ENCODE results near the gene FBXW8. TPM values are rescaled to one million over a fixed set of nuclear protein-coding genes. Genes with fewer than 3 reads are reported as not detected.

Gene FBXW8
- total and polyA plus RNA-seq, 2 experiments from 2014 or later, result 17.0 to 20.6 TPM

DNA sequence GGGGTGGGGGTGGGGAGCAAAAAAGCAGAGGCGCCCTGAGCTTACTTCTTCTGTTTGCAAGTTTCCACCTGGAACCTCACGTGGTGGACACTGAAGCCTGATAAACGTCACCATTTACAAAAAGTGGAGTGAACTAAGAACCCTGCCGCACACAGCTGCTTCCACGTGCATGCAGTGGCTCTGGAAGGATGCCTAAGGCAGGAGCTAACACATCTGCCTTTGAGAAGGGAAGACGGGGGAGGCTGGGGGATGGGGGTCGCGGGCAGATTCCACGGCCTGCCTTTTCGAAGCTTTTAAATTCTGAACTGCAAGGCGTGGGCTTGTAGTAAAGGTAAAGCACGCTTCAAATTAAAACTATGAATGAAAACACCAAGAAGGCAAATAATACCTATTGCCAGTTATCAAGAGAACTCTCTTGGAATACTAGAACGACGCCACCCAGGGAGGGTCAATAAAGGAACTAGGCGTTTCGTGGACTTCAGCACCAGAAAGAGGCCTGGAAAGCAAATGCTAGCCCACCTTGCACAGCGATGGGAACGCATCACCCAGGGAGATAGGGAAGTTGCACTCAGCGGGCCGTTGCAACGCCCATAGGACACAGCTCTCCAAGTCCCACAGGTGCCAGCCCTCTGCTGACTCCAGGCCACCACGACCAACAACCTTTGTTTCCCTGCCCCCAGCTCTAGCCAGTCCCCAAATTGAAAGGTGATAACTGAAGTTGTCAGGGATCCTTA is 126.7 kb downstream of the FBXW8 start:
- no peak overlapping the region for H3K4me3 ChIP-seq
- no peaks in the 10 kb centered on the region for H3K79me2 ChIP-seq
- TF ChIP-seq, protein P1, sequence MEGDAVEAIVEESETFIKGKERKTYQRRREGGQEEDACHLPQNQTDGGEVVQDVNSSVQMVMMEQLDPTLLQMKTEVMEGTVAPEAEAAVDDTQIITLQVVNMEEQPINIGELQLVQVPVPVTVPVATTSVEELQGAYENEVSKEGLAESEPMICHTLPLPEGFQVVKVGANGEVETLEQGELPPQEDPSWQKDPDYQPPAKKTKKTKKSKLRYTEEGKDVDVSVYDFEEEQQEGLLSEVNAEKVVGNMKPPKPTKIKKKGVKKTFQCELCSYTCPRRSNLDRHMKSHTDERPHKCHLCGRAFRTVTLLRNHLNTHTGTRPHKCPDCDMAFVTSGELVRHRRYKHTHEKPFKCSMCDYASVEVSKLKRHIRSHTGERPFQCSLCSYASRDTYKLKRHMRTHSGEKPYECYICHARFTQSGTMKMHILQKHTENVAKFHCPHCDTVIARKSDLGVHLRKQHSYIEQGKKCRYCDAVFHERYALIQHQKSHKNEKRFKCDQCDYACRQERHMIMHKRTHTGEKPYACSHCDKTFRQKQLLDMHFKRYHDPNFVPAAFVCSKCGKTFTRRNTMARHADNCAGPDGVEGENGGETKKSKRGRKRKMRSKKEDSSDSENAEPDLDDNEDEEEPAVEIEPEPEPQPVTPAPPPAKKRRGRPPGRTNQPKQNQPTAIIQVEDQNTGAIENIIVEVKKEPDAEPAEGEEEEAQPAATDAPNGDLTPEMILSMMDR (IDR thresholded peaks at IDR 0.05; ENCODE audit: poor library complexity), result no peak
- no peak for TF ChIP-seq EZH2 (IDR thresholded peaks at IDR 0.05; ENCODE audit: borderline replicate concordance)
- no peak for TF ChIP-seq EZH2phosphoT487 (IDR thresholded peaks at IDR 0.05; ENCODE audit: low read depth, severe bottlenecking, unreplicated experiment)
- no peak overlapping the region for H2AFZ ChIP-seq
- no peaks in the 10 kb centered on the region for H3K27me3 ChIP-seq
- no peaks in the 10 kb centered on the region for H3K36me3 ChIP-seq (replicated peaks; ENCODE audit: insufficient read depth, low read depth)
- H4K20me1 ChIP-seq (ENCODE audit: insufficient read depth, poor library complexity, severe bottlenecking), result no peaks in the 10 kb centered on the region
- no peaks in the 10 kb centered on the region for H3K9me2 ChIP-seq (replicated peaks; ENCODE audit: insufficient read depth)
- peak; percentile 32 for DNase-seq (ENCODE audit: low spot score)
- peaks cover 32% of the 10 kb centered on the region for H3K4me1 ChIP-seq (ENCODE audit: insufficient read depth)
- H3K27ac ChIP-seq, result no peak overlapping the region
- no peaks in the 10 kb centered on the region for H3K9me3 ChIP-seq (ENCODE audit: low read depth)
- H3K4me2 ChIP-seq, result peak overlapping the region; percentile 0
- WGBS (ENCODE audit: low lambda C conversion rate, missing lambda C conversion rate), result 58% methylated on average over 13 of the region's 22 CpGs

DNA sequence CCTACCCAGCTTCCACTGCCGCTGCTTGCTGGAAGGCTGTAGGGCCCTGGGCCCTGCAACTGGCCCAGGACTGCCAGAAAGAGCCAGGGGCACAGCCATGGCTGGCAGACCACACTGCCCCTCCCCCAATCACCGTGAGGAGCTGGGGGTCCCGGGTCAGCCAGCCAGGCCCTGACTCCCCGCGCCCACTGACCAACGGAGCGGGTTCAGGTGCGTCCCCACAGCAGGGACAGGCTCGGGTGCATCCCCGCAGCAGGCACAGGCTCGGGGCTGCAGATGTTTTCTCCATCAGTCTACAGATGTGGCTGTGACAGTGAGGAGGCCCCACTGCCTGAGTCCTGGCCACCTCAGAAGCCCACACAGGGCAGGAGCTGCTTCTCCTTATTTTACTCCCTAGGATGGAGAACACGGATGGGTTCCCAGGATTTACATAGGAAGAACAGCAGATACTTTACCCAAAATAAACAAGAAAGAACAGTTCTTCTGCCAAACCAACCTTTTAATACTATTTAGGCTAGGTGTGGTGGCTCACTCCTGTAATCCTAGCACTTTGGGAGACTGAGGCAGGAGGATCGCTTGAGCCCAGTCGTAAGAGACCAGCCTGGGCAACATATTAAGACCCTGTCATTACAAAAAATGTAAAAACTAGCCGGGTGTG is 127.4 kb downstream of the FBXW8 start:
- Histone ChIP-seq H3K27me3 (no peaks in the 10 kb centered on the region), H3K27ac (no peak overlapping the region), H3K4me1 (ENCODE audit: insufficient read depth) (peaks cover 32% of the 10 kb centered on the region), H2AFZ (no peak overlapping the region), H4K20me1 (ENCODE audit: insufficient read depth, poor library complexity, severe bottlenecking) (no peaks in the 10 kb centered on the region), H3K9me2 (replicated peaks; ENCODE audit: insufficient read depth) (no peaks in the 10 kb centered on the region), H3K4me2 (no peak overlapping the region), H3K4me3 (no peak overlapping the region), H3K79me2 (no peaks in the 10 kb centered on the region), H3K9me3 (ENCODE audit: low read depth) (no peaks in the 10 kb centered on the region), H3K36me3 (replicated peaks; ENCODE audit: insufficient read depth, low read depth) (no peaks in the 10 kb centered on the region)
- no peak for DNase-seq (ENCODE audit: low spot score)
- WGBS (ENCODE audit: low lambda C conversion rate, missing lambda C conversion rate), result 96% methylated on average over 13 of the region's 15 CpGs
- no peak for TF ChIP-seq EZH2phosphoT487 (IDR thresholded peaks at IDR 0.05; ENCODE audit: low read depth, severe bottlenecking, unreplicated experiment)

DNA sequence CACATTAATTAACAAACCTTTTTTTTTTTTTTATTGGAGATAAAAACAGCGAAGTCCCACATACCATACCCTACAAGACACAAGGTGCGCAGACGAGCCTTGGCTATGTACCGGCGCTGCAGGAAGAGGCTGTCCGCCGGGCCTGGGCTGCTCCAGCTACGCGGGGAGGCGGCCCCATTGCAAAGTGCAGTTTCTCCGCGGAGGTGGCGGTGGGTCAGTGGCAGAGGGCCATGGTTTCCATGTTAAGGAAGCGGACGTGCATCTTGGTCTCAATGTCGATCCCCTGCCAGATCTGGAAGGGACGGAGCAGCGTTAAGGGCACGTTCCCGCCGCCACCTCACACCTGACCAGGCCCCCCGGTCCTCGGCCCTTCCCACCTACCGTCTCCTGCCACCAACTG is 128.2 kb downstream of the FBXW8 start:
- WGBS (ENCODE audit: low lambda C conversion rate, missing lambda C conversion rate), result 97% methylated on average over 23 of the region's 24 CpGs
- no peaks in the 10 kb centered on the region for H3K9me2 ChIP-seq (replicated peaks; ENCODE audit: insufficient read depth)
- H2AFZ ChIP-seq, result no peak overlapping the region

More for the DNA sequence above, 128.2 kb downstream of the FBXW8 start:
- H3K9me3 ChIP-seq (ENCODE audit: low read depth), result no peaks in the 10 kb centered on the region
- H4K20me1 ChIP-seq (ENCODE audit: insufficient read depth, poor library complexity, severe bottlenecking), result no peaks in the 10 kb centered on the region
- H3K4me1 ChIP-seq (ENCODE audit: insufficient read depth), result peaks cover 28% of the 10 kb centered on the region
- no peak overlapping the region for H3K4me3 ChIP-seq
- no peaks in the 10 kb centered on the region for H3K36me3 ChIP-seq (replicated peaks; ENCODE audit: insufficient read depth, low read depth)
- no peaks in the 10 kb centered on the region for H3K27me3 ChIP-seq
- H3K27ac ChIP-seq, result no peak overlapping the region
- no peak for DNase-seq (ENCODE audit: low spot score)
- H3K4me2 ChIP-seq, result no peak overlapping the region
- TF ChIP-seq, protein P1 (IDR thresholded peaks at IDR 0.05; ENCODE audit: poor library complexity), result no peak
- no peak for TF ChIP-seq EZH2 (IDR thresholded peaks at IDR 0.05; ENCODE audit: borderline replicate concordance)
- TF ChIP-seq EZH2phosphoT487 (IDR thresholded peaks at IDR 0.05; ENCODE audit: low read depth, severe bottlenecking, unreplicated experiment), result no peak
- H3K79me2 ChIP-seq, result no peaks in the 10 kb centered on the region
